DND-41 (cell line): ENCODE data around the gene TUB.

Experiments
- ATAC-seq: fragments of 200-7000 bp; cut with Tn5 transposase; 3 replicates; pipeline ENCODE4 v1.9.1; 2021; ENCODE audit warnings: low read depth; ENCODE audit not compliant: insufficient read depth
- DNase-seq: peaks from one replicate; pipeline ENCODE4 v3.0.0-alpha.2; 2020
- H2AFZ ChIP-seq: 2 replicates; pipeline ENCODE4 v1.6.0; 2012; ENCODE audit warnings: low read depth, low read length
- H3K27ac ChIP-seq: 2 replicates; pipeline ENCODE4 v1.5.1; 2012; ENCODE audit warnings: low read length, inconsistent platforms
- H3K27me3 ChIP-seq: fragments of 200-600 bp; sonication (generic); 2 replicates; pipeline ENCODE4 v1.6.0; 2012; ENCODE audit warnings: low read length, mild to moderate bottlenecking, inconsistent platforms; ENCODE audit not compliant: insufficient read depth, poor library complexity
- H3K36me3 ChIP-seq: 2 replicates; pipeline ENCODE4 v1.5.1; 2012; ENCODE audit warnings: low read length, inconsistent platforms; ENCODE audit not compliant: insufficient read depth
- H3K4me1 ChIP-seq: 2 replicates; pipeline ENCODE4 v1.5.1; 2012; ENCODE audit warnings: mild to moderate bottlenecking, low read length; ENCODE audit not compliant: insufficient read depth
- H3K4me2 ChIP-seq: 2 replicates; pipeline ENCODE4 v1.6.0; 2012; ENCODE audit warnings: mild to moderate bottlenecking, moderate library complexity, low read length, inconsistent platforms; ENCODE audit not compliant: insufficient read depth
- H3K4me3 ChIP-seq, 2 experiments: fragments of 200-600 bp in 1 of 2; shearing (Covaris generic) in 1 of 2; 2 replicates each; pipeline ENCODE4 v1.5.1; 2012 to 2016; ENCODE audit warnings: inconsistent platforms in 2 of 2, low read length in 2 of 2, mild to moderate bottlenecking in 2 of 2, low read depth in 1 of 2, moderate library complexity in 1 of 2
- H3K79me2 ChIP-seq: 2 replicates; pipeline ENCODE4 v1.6.0; 2012; ENCODE audit warnings: low read length, inconsistent platforms; ENCODE audit not compliant: insufficient read depth
- H3K9ac ChIP-seq: 2 replicates; pipeline ENCODE4 v1.6.0; 2012; ENCODE audit warnings: low read depth, mild to moderate bottlenecking, inconsistent platforms, low read length, moderate library complexity
- H3K9me3 ChIP-seq: 2 replicates; pipeline ENCODE4 v1.5.1; 2012; ENCODE audit warnings: low read length, moderate library complexity, mild to moderate bottlenecking, inconsistent platforms; ENCODE audit not compliant: insufficient read depth, severe bottlenecking
- H4K20me1 ChIP-seq: 2 replicates; pipeline ENCODE4 v1.6.0; 2012; ENCODE audit warnings: low read length; ENCODE audit not compliant: insufficient read depth
- CTCF ChIP-seq: IDR thresholded peaks from 2 replicates; pipeline ENCODE4 v1.5.1; 2012; ENCODE audit warnings: borderline replicate concordance, low read length, moderate library complexity, mild to moderate bottlenecking; ENCODE audit not compliant: poor library complexity, severe bottlenecking; ENCODE audit errors: extremely low read depth
- EZH2 ChIP-seq: IDR thresholded peaks from 3 replicates; pipeline ENCODE4 v1.6.1; 2012; ENCODE audit warnings: borderline replicate concordance, low read depth, mild to moderate bottlenecking, moderate library complexity, low read length, inconsistent platforms; ENCODE audit not compliant: severe bottlenecking

The TUB gene

GRCh38 chr11:8105133-8105532 is 24.1 kb downstream of the TUB start:
- no peaks in the 10 kb centered on the region for H3K36me3 ChIP-seq
- no peaks in the 10 kb centered on the region for H4K20me1 ChIP-seq
- no peak for TF ChIP-seq EZH2
- TF ChIP-seq CTCF, result no peak
- H3K79me2 ChIP-seq, result no peaks in the 10 kb centered on the region
- H3K4me3 ChIP-seq, result no peak overlapping the region
- H3K9me3 ChIP-seq, result no peaks in the 10 kb centered on the region
- H3K27me3 ChIP-seq, result peaks cover 15% of the 10 kb centered on the region
- no peak overlapping the region for H3K9ac ChIP-seq
- H3K4me2 ChIP-seq, result no peak overlapping the region
- H3K27ac ChIP-seq, result no peak overlapping the region
- DNase-seq (no peak), ATAC-seq (no peak)
- H3K4me1 ChIP-seq, result no peaks in the 10 kb centered on the region
- no peak overlapping the region for H2AFZ ChIP-seq

- Histone ChIP-seq H3K9me3 (no peaks in the 10 kb centered on the region), H3K4me2 (no peak overlapping the region), H4K20me1 (no peaks in the 10 kb centered on the region), H3K36me3 (no peaks in the 10 kb centered on the region), H3K27ac (no peak overlapping the region), H2AFZ (no peak overlapping the region), H3K27me3 (peaks cover 19% of the 10 kb centered on the region), H3K4me1 (no peaks in the 10 kb centered on the region), H3K4me3 (no peak overlapping the region), H3K9ac (no peak overlapping the region), H3K79me2 (no peaks in the 10 kb centered on the region)
- ATAC-seq (no peak), DNase-seq (no peak)
- TF ChIP-seq EZH2 (no peak), CTCF (no peak)
Observed at GRCh38 chr11:8105666-8106065, 24.7 kb downstream of the TUB start.

- Histone ChIP-seq H3K4me2 (no peak overlapping the region), H3K4me1 (no peaks in the 10 kb centered on the region), H3K79me2 (no peaks in the 10 kb centered on the region), H3K9me3 (no peaks in the 10 kb centered on the region), H4K20me1 (no peaks in the 10 kb centered on the region), H2AFZ (no peak overlapping the region), H3K27me3 (peaks cover 19% of the 10 kb centered on the region), H3K4me3 (no peak overlapping the region), H3K36me3 (no peaks in the 10 kb centered on the region), H3K27ac (no peak overlapping the region), H3K9ac (no peak overlapping the region)
- TF ChIP-seq EZH2 (no peak), CTCF (no peak)
- ATAC-seq (no peak), DNase-seq (no peak)
Observed at GRCh38 chr11:8106679-8107078, 25.7 kb downstream of the TUB start.

- Histone ChIP-seq H3K9ac (no peak overlapping the region), H3K4me1 (no peaks in the 10 kb centered on the region), H3K36me3 (no peaks in the 10 kb centered on the region), H3K27ac (no peak overlapping the region), H3K4me2 (no peak overlapping the region), H3K9me3 (no peaks in the 10 kb centered on the region), H2AFZ (no peak overlapping the region), H3K27me3 (peaks cover 19% of the 10 kb centered on the region), H4K20me1 (no peaks in the 10 kb centered on the region), H3K79me2 (no peaks in the 10 kb centered on the region), H3K4me3 (no peak overlapping the region)
- no peak for ATAC-seq
- TF ChIP-seq EZH2 (no peak), CTCF (no peak)
- no peak for DNase-seq
Observed at GRCh38 chr11:8107642-8108041, 26.6 kb downstream of the TUB start.
